ENCODE results near the gene C3orf62.

The C3orf62 gene

GRCh38 chr3:49260806-49261324 is 16.2 kb downstream of the C3orf62 start:
- CTCF ChIA-PET, result no interaction called here
- no peak for TF ChIP-seq CTCF (conservative IDR thresholded peaks at IDR 0.05; ENCODE audit: low read depth)
- H3K27ac ChIP-seq, result peak overlapping the region; percentile 49
- no peak for DNase-seq (ENCODE audit: low spot score)
- POLR2A ChIA-PET (ENCODE audit: low non-redundant PET), result no interaction called here

GRCh38 chr3:49257187-49257586 is 19.8 kb downstream of the C3orf62 start:
- POLR2A ChIA-PET (ENCODE audit: low non-redundant PET), result no interaction called here
- DNase-seq (ENCODE audit: low spot score), result no peak
- peak overlapping the region; percentile 20; the same call in 1 of the 2 replicates for H3K27ac ChIP-seq
- CTCF ChIA-PET, result no interaction called here
- no peak for TF ChIP-seq CTCF (conservative IDR thresholded peaks at IDR 0.05; ENCODE audit: low read depth)

GRCh38 chr3:49255718-49256511 is 21.1 kb downstream of the C3orf62 start:
- no peak overlapping the region for H3K27ac ChIP-seq
- ChIA-PET POLR2A (ENCODE audit: low non-redundant PET) (no interaction called here), CTCF (no interaction called here)
- DNase-seq (ENCODE audit: low spot score), result no peak
- no peak for TF ChIP-seq CTCF (conservative IDR thresholded peaks at IDR 0.05; ENCODE audit: low read depth)

- no peak overlapping the region for H3K27ac ChIP-seq
- DNase-seq (ENCODE audit: low spot score), result no peak
- ChIA-PET CTCF (no interaction called here), POLR2A (ENCODE audit: low non-redundant PET) (no interaction called here)
- no peak for TF ChIP-seq CTCF (conservative IDR thresholded peaks at IDR 0.05; ENCODE audit: low read depth)
Observed at GRCh38 chr3:49255112-49255511, 21.9 kb downstream of the C3orf62 start.

GRCh38 chr3:49253512-49253911 is 23.5 kb downstream of the C3orf62 start:
- CTCF ChIA-PET, result no interaction called here
- POLR2A ChIA-PET (ENCODE audit: low non-redundant PET), result no interaction called here
- no peak for TF ChIP-seq CTCF (conservative IDR thresholded peaks at IDR 0.05; ENCODE audit: low read depth)
- DNase-seq (ENCODE audit: low spot score), result no peak
- H3K27ac ChIP-seq, result no peak overlapping the region

- peak overlapping the region; percentile 71 for H3K27ac ChIP-seq
- ChIA-PET POLR2A (ENCODE audit: low non-redundant PET) (no interaction called here), CTCF (no interaction called here)
- no peak for DNase-seq (ENCODE audit: low spot score)
- no peak for TF ChIP-seq CTCF (conservative IDR thresholded peaks at IDR 0.05; ENCODE audit: low read depth)
Observed at GRCh38 chr3:49248840-49249227, 28.2 kb downstream of the C3orf62 start.
